Neural cell (in vitro differentiated cells): ENCODE results near the gene LYVE1. TPM values are rescaled to one million over a fixed set of nuclear protein-coding genes. Genes with fewer than 3 reads are reported as not detected.

Experiments
- H2AFZ ChIP-seq: fragments of 200-600, 300-800 bp; sonication (generic), shearing (Covaris generic); 2 replicates; pipeline ENCODE4 v1.6.0; 2014; ENCODE audit warnings: low read depth, mild to moderate bottlenecking, antibody characterized with exemption, low read length, moderate library complexity
- H3F3A ChIP-seq: fragments of 200-600 bp; shearing (Covaris generic); 2 replicates; pipeline ENCODE4 v1.6.1; 2016; ENCODE audit warnings: mild to moderate bottlenecking, moderate library complexity, mixed read lengths, antibody characterized with exemption, low read length; ENCODE audit not compliant: insufficient read depth, poor library complexity, severe bottlenecking
- H3K27ac ChIP-seq: fragments of 200-600, 300-800 bp; sonication (generic), shearing (Covaris generic); 2 replicates; pipeline ENCODE4 v1.5.1; 2014; ENCODE audit warnings: mild to moderate bottlenecking, low read length, moderate library complexity
- H3K27me3 ChIP-seq: fragments of 300-800, 200-600 bp; sonication (generic), shearing (Covaris generic); 2 replicates; pipeline ENCODE4 v1.6.0; 2014; ENCODE audit warnings: mild to moderate bottlenecking, low read depth, low read length, moderate library complexity; ENCODE audit not compliant: insufficient read depth
- H3K36me3 ChIP-seq: fragments of 300-800, 200-600 bp; sonication (generic), shearing (Covaris generic); 2 replicates; pipeline ENCODE4 v1.5.1; 2014; ENCODE audit warnings: mild to moderate bottlenecking, antibody characterized with exemption, low read length, moderate library complexity; ENCODE audit not compliant: insufficient read depth
- H3K4me2 ChIP-seq: fragments of 300-800, 200-600 bp; sonication (generic), shearing (Covaris generic); 2 replicates; pipeline ENCODE4 v1.6.0; 2014; ENCODE audit warnings: mild to moderate bottlenecking, low read length
- H3K4me3 ChIP-seq: fragments of 300-800, 200-600 bp; sonication (generic), shearing (Covaris generic); 2 replicates; pipeline ENCODE4 v1.5.1; 2014; ENCODE audit warnings: mild to moderate bottlenecking, low read length, moderate library complexity
- H3K79me2 ChIP-seq: fragments of 200-600 bp; shearing (Covaris generic); replicated peaks from 2 replicates; pipeline ENCODE4 v1.6.0; 2014; ENCODE audit warnings: mild to moderate bottlenecking, low read length, moderate library complexity; ENCODE audit not compliant: insufficient read depth
- H3K9ac ChIP-seq: fragments of 300-800, 200-600 bp; sonication (generic), shearing (Covaris generic); 2 replicates; pipeline ENCODE4 v1.6.1; 2016; ENCODE audit warnings: mild to moderate bottlenecking, low read length, mixed read lengths
- H3K9me2 ChIP-seq: fragments of 200-600 bp; shearing (Covaris generic); 2 replicates; pipeline ENCODE4 v1.6.1; 2016; ENCODE audit warnings: mild to moderate bottlenecking, low read length, mixed read lengths; ENCODE audit not compliant: insufficient read depth
- H3K9me3 ChIP-seq: fragments of 200-600, 300-800 bp; sonication (generic), shearing (Covaris generic); 2 replicates; pipeline ENCODE4 v1.6.1; 2016; ENCODE audit warnings: mild to moderate bottlenecking, mixed run types, low read length, moderate library complexity, mixed read lengths
- H4K20me1 ChIP-seq: fragments of 200-600 bp; shearing (Covaris generic); 2 replicates; pipeline ENCODE4 v1.6.1; 2016; ENCODE audit warnings: mild to moderate bottlenecking, mixed run types; ENCODE audit not compliant: insufficient read depth
- CTCF ChIP-seq: fragments of 450-650 bp; IDR thresholded peaks from 2 replicates; pipeline ENCODE4 v1.5.1; 2014; ENCODE audit warnings: antibody characterized with exemption, mild to moderate bottlenecking, moderate library complexity; ENCODE audit not compliant: poor library complexity, severe bottlenecking
- EP300 ChIP-seq: fragments of 450-650 bp; conservative IDR thresholded peaks from 2 replicates; pipeline ENCODE4 v1.6.1; 2014; ENCODE audit warnings: antibody characterized with exemption, mild to moderate bottlenecking, moderate library complexity; ENCODE audit not compliant: poor library complexity, severe bottlenecking
- EZH2 ChIP-seq: fragments of 200-600, 300-800 bp; shearing (Covaris generic), sonication (generic); IDR thresholded peaks from 2 replicates; pipeline ENCODE4 v1.6.1; 2014; ENCODE audit warnings: antibody characterized with exemption, low read length, borderline replicate concordance, mild to moderate bottlenecking; ENCODE audit not compliant: insufficient read depth, poor library complexity, severe bottlenecking
- MXI1 ChIP-seq: fragments of 450-650 bp; conservative IDR thresholded peaks from 2 replicates; pipeline ENCODE4 v1.6.1; 2014; ENCODE audit warnings: antibody characterized with exemption, mild to moderate bottlenecking; ENCODE audit not compliant: poor library complexity, severe bottlenecking
- POLR2AphosphoS5 ChIP-seq: IDR thresholded peaks from 2 replicates; pipeline ENCODE4 v1.6.1; 2012
- RAD21 ChIP-seq: fragments of 450-650 bp; conservative IDR thresholded peaks from 2 replicates; pipeline ENCODE4 v1.6.1; 2014; ENCODE audit warnings: antibody characterized with exemption, mild to moderate bottlenecking, moderate library complexity
- REST ChIP-seq: IDR thresholded peaks from 2 replicates; pipeline ENCODE4 v1.6.1; 2012; ENCODE audit warnings: borderline replicate concordance
- SMC3 ChIP-seq: fragments of 450-650 bp; conservative IDR thresholded peaks from 2 replicates; pipeline ENCODE4 v1.6.1; 2014; ENCODE audit warnings: antibody characterized with exemption, mild to moderate bottlenecking, moderate library complexity; ENCODE audit not compliant: poor library complexity
- TAF1 ChIP-seq: IDR thresholded peaks from 2 replicates; pipeline ENCODE4 v1.6.1; 2012; ENCODE audit warnings: low read depth
- polyA plus RNA-seq: library from polyadenylated mRNA; depleted of rRNA; stranded (reverse); fragments of >200 nt; gene quantifications from 2 replicates; pipeline ENCODE4 v1.2.3, GENCODE V29; 2014

The LYVE1 gene
- polyA plus RNA-seq, 1 donor from 2014 or later = not detected

- no peaks in the 10 kb centered on the region for H3K9me3 ChIP-seq
- no peaks in the 10 kb centered on the region for H3K9me2 ChIP-seq
- H3F3A ChIP-seq = no peaks in the 10 kb centered on the region
- no peak overlapping the region for H3K9ac ChIP-seq
- H4K20me1 ChIP-seq = no peaks in the 10 kb centered on the region
- no peaks in the 10 kb centered on the region for H3K79me2 ChIP-seq
- H3K4me3 ChIP-seq = no peak overlapping the region
- no peak for TF ChIP-seq TAF1
- TF ChIP-seq SMC3 = no peak
- no peak for TF ChIP-seq CTCF
- no peak for TF ChIP-seq RAD21
- TF ChIP-seq MXI1 = no peak
- no peak for TF ChIP-seq REST
- TF ChIP-seq EZH2 = no peak
- H3K27me3 ChIP-seq = no peaks in the 10 kb centered on the region
- no peak overlapping the region for H3K27ac ChIP-seq
- no peak overlapping the region for H2AFZ ChIP-seq
- H3K36me3 ChIP-seq = no peaks in the 10 kb centered on the region
- H3K4me2 ChIP-seq = no peak overlapping the region
Measured at GRCh38 chr11:10607462-10608132, 39.1 kb upstream of the LYVE1 start.

DNA sequence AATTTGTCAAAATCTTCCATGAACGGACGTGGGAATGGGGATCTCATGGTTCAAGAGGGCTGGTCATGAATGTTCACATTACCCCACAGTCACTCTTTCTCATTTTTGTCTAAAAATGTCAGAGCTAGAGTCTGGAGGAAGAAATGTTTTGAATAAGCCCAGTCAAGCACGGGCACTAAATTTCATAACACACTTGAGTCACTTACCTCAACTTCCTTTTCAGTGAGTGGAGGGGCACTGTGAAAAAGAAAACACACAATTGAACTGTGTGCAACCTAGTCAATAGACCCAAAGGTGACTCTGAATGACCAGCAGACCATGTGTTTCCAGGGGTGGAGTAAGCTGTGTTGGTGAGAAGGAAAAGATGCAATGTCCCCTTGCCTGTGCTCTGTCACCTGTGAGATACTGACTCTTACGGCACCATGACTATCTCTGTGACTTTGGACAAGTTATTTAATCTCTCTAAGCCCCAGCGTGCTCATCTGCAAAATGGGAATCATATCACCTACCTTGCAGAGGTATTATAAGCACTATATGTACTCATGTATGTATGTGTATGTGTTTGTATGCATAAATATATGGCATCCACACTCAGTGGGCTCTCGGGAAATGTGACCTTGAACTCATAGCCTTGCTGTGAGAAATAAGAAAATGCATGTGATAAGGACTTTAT lies 38.2 kb upstream of the LYVE1 start:
- H3F3A ChIP-seq = no peaks in the 10 kb centered on the region
- no peaks in the 10 kb centered on the region for H3K27me3 ChIP-seq
- H3K4me2 ChIP-seq = no peak overlapping the region
- no peaks in the 10 kb centered on the region for H3K9me3 ChIP-seq
- H3K79me2 ChIP-seq = no peaks in the 10 kb centered on the region
- no peak overlapping the region for H2AFZ ChIP-seq
- no peak for TF ChIP-seq POLR2AphosphoS5
- no peak for TF ChIP-seq EP300
- no peak for TF ChIP-seq RAD21
- no peak for TF ChIP-seq CTCF
- TF ChIP-seq MXI1 = no peak
- TF ChIP-seq TAF1 = no peak
- no peak for TF ChIP-seq REST
- TF ChIP-seq SMC3 = no peak
- no peak for TF ChIP-seq EZH2
- H3K9me2 ChIP-seq = no peaks in the 10 kb centered on the region
- H3K36me3 ChIP-seq = no peaks in the 10 kb centered on the region
- H3K9ac ChIP-seq = no peak overlapping the region
- H3K27ac ChIP-seq = no peak overlapping the region
- H3K4me3 ChIP-seq = no peak overlapping the region
- no peaks in the 10 kb centered on the region for H4K20me1 ChIP-seq
